ENCODE measurements around the gene CCDC8.

DNA sequence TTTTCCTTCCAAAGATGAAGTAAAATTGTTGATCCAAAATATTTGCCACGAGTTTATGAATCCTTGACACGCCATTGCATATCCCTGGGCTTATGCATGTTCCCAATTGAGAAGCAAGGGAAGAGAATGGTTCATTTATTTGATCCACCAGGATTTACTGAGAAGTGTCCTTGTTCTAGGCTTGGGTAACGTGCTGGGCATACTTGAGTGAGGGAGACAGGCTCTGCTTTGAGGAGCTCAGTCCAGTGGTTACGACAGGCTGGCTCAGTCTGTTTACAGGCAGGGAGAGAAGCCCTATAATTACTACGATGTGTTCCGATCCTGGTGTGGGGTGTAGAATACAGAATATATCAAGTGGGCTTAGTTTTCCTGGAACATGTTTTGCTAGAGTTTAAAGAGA is 21.6 kb upstream of the CCDC8 start:
- TF ChIP-seq, protein P1, sequence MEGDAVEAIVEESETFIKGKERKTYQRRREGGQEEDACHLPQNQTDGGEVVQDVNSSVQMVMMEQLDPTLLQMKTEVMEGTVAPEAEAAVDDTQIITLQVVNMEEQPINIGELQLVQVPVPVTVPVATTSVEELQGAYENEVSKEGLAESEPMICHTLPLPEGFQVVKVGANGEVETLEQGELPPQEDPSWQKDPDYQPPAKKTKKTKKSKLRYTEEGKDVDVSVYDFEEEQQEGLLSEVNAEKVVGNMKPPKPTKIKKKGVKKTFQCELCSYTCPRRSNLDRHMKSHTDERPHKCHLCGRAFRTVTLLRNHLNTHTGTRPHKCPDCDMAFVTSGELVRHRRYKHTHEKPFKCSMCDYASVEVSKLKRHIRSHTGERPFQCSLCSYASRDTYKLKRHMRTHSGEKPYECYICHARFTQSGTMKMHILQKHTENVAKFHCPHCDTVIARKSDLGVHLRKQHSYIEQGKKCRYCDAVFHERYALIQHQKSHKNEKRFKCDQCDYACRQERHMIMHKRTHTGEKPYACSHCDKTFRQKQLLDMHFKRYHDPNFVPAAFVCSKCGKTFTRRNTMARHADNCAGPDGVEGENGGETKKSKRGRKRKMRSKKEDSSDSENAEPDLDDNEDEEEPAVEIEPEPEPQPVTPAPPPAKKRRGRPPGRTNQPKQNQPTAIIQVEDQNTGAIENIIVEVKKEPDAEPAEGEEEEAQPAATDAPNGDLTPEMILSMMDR (IDR thresholded peaks at IDR 0.05), result no peak
- TF ChIP-seq POLR2A (IDR thresholded peaks at IDR 0.05; ENCODE audit: low read depth) (no peak), POLR2AphosphoS5 (IDR thresholded peaks at IDR 0.05) (no peak)
